Bronchial epithelial cell (primary cell): ENCODE data around the gene ZNF503. TPM values are rescaled to one million over a fixed set of nuclear protein-coding genes. Genes with fewer than 3 reads are reported as not detected.
A peak's percentile ranks its signal among the peaks of the same experiment; 100 is the strongest.

ENCODE experiments used
- DNase-seq: peaks from one replicate; pipeline ENCODE4 v3.0.0-alpha.2; 2010; ENCODE audit warnings: low read depth
- FAIRE-seq: peaks from 2 replicates; lab custom pipeline; 2011; peaks lifted over from hg19 to GRCh38; lab: Jason Lieb, UNC
- H3K27me3 ChIP-seq: 2 replicates; pipeline ENCODE4 v1.5.1; 2011; ENCODE audit warnings: low read length; ENCODE audit not compliant: control insufficient read depth, insufficient read depth
- H3K36me3 ChIP-seq: 2 replicates; pipeline ENCODE4 v1.5.1; 2011; ENCODE audit warnings: low read length; ENCODE audit not compliant: control insufficient read depth, insufficient read depth
- H3K4me3 ChIP-seq: 2 replicates; pipeline ENCODE4 v1.5.1; 2011; ENCODE audit warnings: mild to moderate bottlenecking, low read depth, low read length, control low read depth
- CTCF ChIP-seq: IDR thresholded peaks from 2 replicates; pipeline ENCODE4 v1.5.1; 2011; ENCODE audit warnings: mild to moderate bottlenecking, moderate library complexity, low read length, control low read depth, inconsistent platforms; ENCODE audit not compliant: insufficient read depth, severe bottlenecking
- total RNA-seq: library from RNA; depleted of rRNA; stranded (reverse); fragments of >200 nt; gene quantifications from 2 replicates; pipeline ENCODE4 v1.2.1, GENCODE V29; 2014

The ZNF503 gene
- total RNA-seq, 1 donor from 2014 or later, result 2.1 TPM

- no peak for DNase-seq
- peak; percentile 23 for FAIRE-seq
- no peak overlapping the region for H3K4me3 ChIP-seq
- no peak for TF ChIP-seq CTCF
- H3K36me3 ChIP-seq, result no peaks in the 10 kb centered on the region
- H3K27me3 ChIP-seq, result no peaks in the 10 kb centered on the region
These were observed 13.5 kb downstream of the ZNF503 start for GRCh38 chr10:75388082-75388481.

- TF ChIP-seq CTCF, result no peak
- H3K27me3 ChIP-seq, result no peaks in the 10 kb centered on the region
- DNase-seq, result no peak
- H3K4me3 ChIP-seq, result no peak overlapping the region
- no peak for FAIRE-seq
- no peaks in the 10 kb centered on the region for H3K36me3 ChIP-seq
These were observed 15.4 kb downstream of the ZNF503 start for GRCh38 chr10:75386128-75386527.

- Histone ChIP-seq H3K27me3 (no peaks in the 10 kb centered on the region), H3K4me3 (no peak overlapping the region), H3K36me3 (no peaks in the 10 kb centered on the region)
- no peak for FAIRE-seq
- no peak for DNase-seq
- TF ChIP-seq CTCF, result no peak
These were observed 21.7 kb downstream of the ZNF503 start for GRCh38 chr10:75379817-75380216.

GRCh38 chr10:75379212-75379724, 22.3 kb downstream of the ZNF503 start:
- H3K4me3 ChIP-seq, result no peak overlapping the region
- H3K36me3 ChIP-seq, result no peaks in the 10 kb centered on the region
- FAIRE-seq, result no peak
- DNase-seq, result no peak
- TF ChIP-seq CTCF, result no peak
- H3K27me3 ChIP-seq, result no peaks in the 10 kb centered on the region

- DNase-seq (no peak), FAIRE-seq (no peak)
- no peaks in the 10 kb centered on the region for H3K36me3 ChIP-seq
- TF ChIP-seq CTCF, result no peak
- H3K27me3 ChIP-seq, result no peaks in the 10 kb centered on the region
- no peak overlapping the region for H3K4me3 ChIP-seq
These were observed 23.2 kb downstream of the ZNF503 start for GRCh38 chr10:75378379-75378778.

GRCh38 chr10:75377869-75378268, 23.7 kb downstream of the ZNF503 start:
- DNase-seq (no peak), FAIRE-seq (no peak)
- Histone ChIP-seq H3K36me3 (no peaks in the 10 kb centered on the region), H3K27me3 (peaks cover 1% of the 10 kb centered on the region), H3K4me3 (no peak overlapping the region)
- no peak for TF ChIP-seq CTCF
